HCT116 (cell line): ENCODE data around the gene HDGFL3. TPM values are rescaled to one million over a fixed set of nuclear protein-coding genes. Genes with fewer than 3 reads are reported as not detected.

Experiments used
- ATAC-seq: fragments of 200-7000 bp; cut with Tn5 transposase; 2 replicates; pipeline ENCODE4 v1.9.1; 2020; ENCODE audit warnings: mild to moderate bottlenecking, moderate library complexity
- BruUV-seq: library from RNA; stranded (reverse); fragments of 400-500 nt; replicated peaks from 2 replicates; lab custom pipeline; 2021; lab: Mats Ljungman, UMichigan
- CTCF ChIA-PET: fragments of 300-600 bp; sonication (Branson Sonifier 250); formaldehyde crosslinking; loops from one replicate; lab custom pipeline; 2021; ENCODE audit warnings: antibody characterized with exemption; lab: Charles Lee
- POLR2A ChIA-PET: fragments of 300-600, 350-600 bp; sonication (Branson Sonifier 250); formaldehyde crosslinking; loops from one replicate; lab custom pipeline; 2021; ENCODE audit warnings: antibody characterized with exemption; lab: Charles Lee
- RAD21 ChIA-PET, 2 experiments: fragments of 300-600 bp; sonication (Branson Sonifier 250); formaldehyde crosslinking; loops; one replicate each; lab custom pipeline; 2023; ENCODE audit warnings: low total read pairs in 2 of 2; ENCODE audit not compliant: uncharacterized antibody in 2 of 2, unreplicated experiment in 2 of 2, low non-redundant PET in 1 of 2; lab: Charles Lee
- DNase-seq: peaks from one replicate; pipeline ENCODE4 v3.0.0-alpha.2; 2010; ENCODE audit warnings: low read depth, low spot score
- H2AFZ ChIP-seq: fragments of 200-600 bp; shearing (Covaris generic), sonication (generic); 2 replicates; pipeline ENCODE4 v1.6.1; 2017; ENCODE audit warnings: low read depth, mixed run types, mixed read lengths, antibody characterized with exemption, low read length; ENCODE audit not compliant: poor library complexity, severe bottlenecking
- H3K27ac ChIP-seq: 2 replicates; pipeline ENCODE4 v1.5.1; 2012; ENCODE audit warnings: low read depth, low read length
- H3K27me3 ChIP-seq: fragments of 200-600 bp; sonication (generic); 2 replicates; pipeline ENCODE4 v1.6.1; 2016; ENCODE audit warnings: mixed run types, low read length, mixed read lengths; ENCODE audit not compliant: insufficient read depth
- H3K36me3 ChIP-seq, 2 experiments: fragments of 200-500 bp in 1 of 2; fragments of 200-600 bp in 1 of 2; sonication (Bioruptor generic) in 1 of 2; sonication (generic) in 1 of 2; 2 replicates each; pipeline versions ENCODE4 v1.5.1 to v1.6.1; 2014 to 2016; ENCODE audit warnings: low read length in 2 of 2, inconsistent platforms in 1 of 2, mixed read lengths in 1 of 2, mixed run types in 1 of 2; ENCODE audit not compliant: insufficient read depth in 2 of 2, control insufficient read depth in 1 of 2
- H3K4me1 ChIP-seq, 2 experiments: fragments of 200-600 bp in 1 of 2; sonication (generic) in 1 of 2; 2 replicates each; pipeline versions ENCODE4 v1.5.1 to v1.6.1; 2012 to 2017; ENCODE audit warnings: low read length in 2 of 2, inconsistent platforms in 1 of 2, mild to moderate bottlenecking in 1 of 2, mixed read lengths in 1 of 2, mixed run types in 1 of 2, moderate library complexity in 1 of 2; ENCODE audit not compliant: insufficient read depth in 2 of 2, control insufficient read depth in 1 of 2
- H3K4me2 ChIP-seq: fragments of 200-600 bp; sonication (generic); 2 replicates; pipeline ENCODE4 v1.6.1; 2017; ENCODE audit warnings: mixed run types, low read length, mixed read lengths
- H3K4me3 ChIP-seq, 2 experiments: fragments of 200-600 bp in 1 of 2; sonication (generic) in 1 of 2; replicated peaks in 1 of 2; 2 replicates each; pipeline ENCODE4 v1.5.1; 2011 to 2016; ENCODE audit warnings: low read length in 2 of 2, control low read depth in 1 of 2, low read depth in 1 of 2, mild to moderate bottlenecking in 1 of 2, mixed read lengths in 1 of 2, mixed run types in 1 of 2
- H3K79me2 ChIP-seq: fragments of 200-600 bp; sonication (generic); 2 replicates; pipeline ENCODE4 v1.6.1; 2017; ENCODE audit warnings: mild to moderate bottlenecking, mixed run types, low read length, moderate library complexity, mixed read lengths; ENCODE audit not compliant: insufficient read depth
- H3K9ac ChIP-seq: fragments of 200-600 bp; sonication (generic); 2 replicates; pipeline ENCODE4 v1.6.1; 2016; ENCODE audit warnings: low read length, mixed read lengths
- H3K9me2 ChIP-seq: fragments of 200-600 bp; sonication (generic), shearing (Covaris generic); 2 replicates; pipeline ENCODE4 v1.6.1; 2017; ENCODE audit warnings: mixed run types, mild to moderate bottlenecking, moderate library complexity; ENCODE audit not compliant: insufficient read depth
- H3K9me3 ChIP-seq, 2 experiments: fragments of 200-500 bp in 1 of 2; fragments of 200-600 bp in 1 of 2; sonication (Bioruptor generic) in 1 of 2; sonication (generic) in 1 of 2; 2 replicates each; pipeline ENCODE4 v1.6.1; 2014 to 2017; ENCODE audit warnings: low read length in 2 of 2, mixed read lengths in 2 of 2, inconsistent platforms in 1 of 2, low read depth in 1 of 2, mild to moderate bottlenecking in 1 of 2, mixed run types in 1 of 2, moderate library complexity in 1 of 2; ENCODE audit not compliant: control insufficient read depth in 1 of 2, insufficient read depth in 1 of 2
- H4K20me1 ChIP-seq: fragments of 200-600 bp; sonication (generic), shearing (Covaris generic); 2 replicates; pipeline ENCODE4 v1.6.1; 2017; ENCODE audit warnings: mixed run types, mild to moderate bottlenecking, moderate library complexity; ENCODE audit not compliant: insufficient read depth
- CTCF ChIP-seq, 3 experiments: fragments of 200-600 bp in 1 of 3; sonication (generic) in 1 of 3; IDR thresholded peaks in 2 of 3; conservative IDR thresholded peaks in 1 of 3; 2 replicates each; pipeline ENCODE4 v1.5.1; 2012 to 2017; ENCODE audit warnings: low read depth in 2 of 3, low read length in 2 of 3, antibody characterized with exemption in 1 of 3, borderline replicate concordance in 1 of 3, control low read depth in 1 of 3, mild to moderate bottlenecking in 1 of 3, mixed read lengths in 1 of 3, mixed run types in 1 of 3, moderate library complexity in 1 of 3; ENCODE audit not compliant: insufficient read depth in 1 of 3
- EZH2 ChIP-seq: fragments of 200-600 bp; sonication (generic); IDR thresholded peaks from 2 replicates; pipeline ENCODE4 v1.6.1; 2017; ENCODE audit warnings: antibody characterized with exemption, mixed run types
- MAX ChIP-seq: IDR thresholded peaks from 2 replicates; pipeline ENCODE4 v1.6.1; 2012
- POLR2A ChIP-seq: IDR thresholded peaks from 2 replicates; pipeline ENCODE4 v1.7.0; 2011; ENCODE audit warnings: borderline replicate concordance; ENCODE audit not compliant: insufficient read depth, insufficient read length; ENCODE audit errors: extremely low read depth
- REST ChIP-seq: IDR thresholded peaks from 2 replicates; pipeline ENCODE4 v1.6.1; 2012; ENCODE audit warnings: low read depth
- SRF ChIP-seq: IDR thresholded peaks from 2 replicates; pipeline ENCODE4 v1.6.1; 2012; ENCODE audit warnings: low read depth
- YY1 ChIP-seq: IDR thresholded peaks from 2 replicates; pipeline ENCODE4 v1.6.1; 2011; ENCODE audit warnings: low read length, low read depth, moderate library complexity, mild to moderate bottlenecking; ENCODE audit not compliant: insufficient replicate concordance; ENCODE audit errors: extremely low read depth
- ZBTB33 ChIP-seq: IDR thresholded peaks from 2 replicates; pipeline ENCODE4 v1.6.1; 2011; ENCODE audit warnings: mild to moderate bottlenecking, low read length, moderate library complexity; ENCODE audit not compliant: insufficient replicate concordance; ENCODE audit errors: extremely low read depth
- ZFX ChIP-seq: fragments of 450-650 bp; IDR thresholded peaks from 2 replicates; pipeline ENCODE4 v1.6.1; 2017
- ZNF274 ChIP-seq: fragments of 200-500 bp; sonication (Bioruptor generic); IDR thresholded peaks from 2 replicates; pipeline ENCODE4 v1.6.1; 2014; ENCODE audit warnings: mild to moderate bottlenecking, low read depth, low read length, inconsistent platforms
- intact Hi-C: fragments of 100-400 bp; cut with micrococcal nuclease; formaldehyde crosslinking; loops from 2 replicates; pipeline ENCODE4 v1.10.0; 2022
- total RNA-seq: library from RNA; stranded (reverse); gene quantifications from one replicate; pipeline ENCODE4 v1.2.1, GENCODE V29; 2021; ENCODE audit not compliant: unreplicated experiment

HDGFL3 gene
- total RNA-seq, 1 experiment from 2014 or later = 0.64 TPM

GRCh38 chr15:83106994-83107840, 100.4 kb downstream of the HDGFL3 start, which contains the start of gene TM6SF1 (continued):
- TF ChIP-seq MAX = no peak
- no peak for TF ChIP-seq SRF
- TF ChIP-seq, all 23 proteins: peak for 0

- H3K9me2 ChIP-seq = no peaks in the 10 kb centered on the region
- H3K27ac ChIP-seq = no peak overlapping the region
- DNase-seq (no peak), ATAC-seq (no peak)
- TF ChIP-seq ZNF274 (no peak), ZBTB33 (no peak), EZH2 (no peak), REST (no peak), POLR2A (no peak), YY1 (no peak), CTCF (IDR thresholded peaks at IDR 0.05 in 2 of 3, conservative IDR thresholded peaks at IDR 0.05 in 1 of 3; ENCODE audit: borderline replicate concordance in 1 of 3, insufficient read depth in 1 of 3, low read depth in 2 of 3, low read length in 2 of 3) (no peak), ZFX (no peak)
- no peak overlapping the region for H3K4me2 ChIP-seq
- H2AFZ ChIP-seq = no peak overlapping the region
- ChIA-PET RAD21 (no interaction called here), CTCF (no interaction called here), POLR2A (interaction anchor here (0.7 kb wide), 1 partner anchor 355 kb away, joined by 3 read pairs; no protein-coding TSS in a partner anchor)
- H3K79me2 ChIP-seq = no peaks in the 10 kb centered on the region
- H3K4me3 ChIP-seq = no peak overlapping the region
- H3K36me3 ChIP-seq = no peaks in the 10 kb centered on the region
- intact Hi-C loops = no loop called here
- no peaks in the 10 kb centered on the region for H3K9me3 ChIP-seq
- H4K20me1 ChIP-seq = no peaks in the 10 kb centered on the region
- H3K4me1 ChIP-seq = no peaks in the 10 kb centered on the region
- no TSS peak for BruUV-seq
- no peaks in the 10 kb centered on the region; the same call in 1 of the 2 replicates for H3K27me3 ChIP-seq
- no peak overlapping the region for H3K9ac ChIP-seq
These were observed 102.2 kb downstream of the HDGFL3 start for GRCh38 chr15:83105440-83105839.
